Measurements from ENCODE around the gene IQCB1. TPM values are rescaled to one million over a fixed set of nuclear protein-coding genes. Genes with fewer than 3 reads are reported as not detected.

IQCB1 gene
- total RNA-seq, 2 donors from 2014 or later: 12.5 to 30.9 TPM

GRCh38 chr3:121835465-121835801 lies 573 bp upstream of the IQCB1 start:
- Histone ChIP-seq H3K27me3 (no peaks in the 10 kb centered on the region), H3K36me3 (replicated peaks in 1 of 2; ENCODE audit: insufficient read depth in 1 of 2, low read depth in 2 of 2) (no peaks in the 10 kb centered on the region), H3K27ac (peak overlapping the region; percentile 74 to 88 (median 82)), H3K4me1 (peaks cover 35% of the 10 kb centered on the region), H3K9me3 (no peaks in the 10 kb centered on the region), H3K4me3 (peak overlapping the region; percentile 33 to 84)
- TF ChIP-seq CTCF (IDR thresholded peaks at IDR 0.05) (no peak), POLR2A (IDR thresholded peaks at IDR 0.05) (no peak)
- 0 to 1% methylated on average over 11 of the region's 11 CpGs for WGBS, 2 donors
- ATAC-seq (peak; percentile 17), DNase-seq (peak in 1 of 4 donors; percentile 20)
- intact Hi-C loops (cut with DNase I): no loop called here

GRCh38 chr3:121834157-121834670 lies 646 bp downstream of the IQCB1 start:
- 1 to 3% methylated on average over 15 of the region's 15 CpGs for WGBS, 2 donors
- H3K4me1 ChIP-seq: peaks cover 35% of the 10 kb centered on the region
- intact Hi-C loops (cut with DNase I): no loop called here
- DNase-seq (peak in 3 of 4 donors; percentile 23 to 26 (median 25)), ATAC-seq (peak; percentile 3)
- TF ChIP-seq POLR2A (IDR thresholded peaks at IDR 0.05): no peak
- TF ChIP-seq CTCF (IDR thresholded peaks at IDR 0.05): no peak
- H3K27me3 ChIP-seq: no peaks in the 10 kb centered on the region
- no peaks in the 10 kb centered on the region for H3K36me3 ChIP-seq (replicated peaks in 1 of 2; ENCODE audit: insufficient read depth in 1 of 2, low read depth in 2 of 2)
- H3K9me3 ChIP-seq: no peaks in the 10 kb centered on the region
- peak overlapping the region; percentile 33 to 84 for H3K4me3 ChIP-seq
- H3K27ac ChIP-seq: peak overlapping the region; percentile 66 to 88 (median 77)

GRCh38 chr3:121822973-121823372 lies 11.9 kb downstream of the IQCB1 start:
- intact Hi-C loops (cut with DNase I): no loop called here
- Histone ChIP-seq H3K36me3 (replicated peaks in 1 of 2; ENCODE audit: insufficient read depth in 1 of 2, low read depth in 2 of 2) (peaks cover 3 to 16% of the 10 kb centered on the region in 2 donors), H3K27me3 (no peaks in the 10 kb centered on the region), H3K27ac (no peak overlapping the region), H3K4me3 (no peak overlapping the region), H3K9me3 (no peaks in the 10 kb centered on the region), H3K4me1 (no peaks in the 10 kb centered on the region)
- no peak for ATAC-seq
- no peak for TF ChIP-seq CTCF (IDR thresholded peaks at IDR 0.05)
- WGBS, 2 donors: 76 to 97% methylated on average over 1 of the region's 1 CpG
- no peak for DNase-seq

- ATAC-seq: no peak
- Histone ChIP-seq H3K4me3 (no peak overlapping the region), H3K27me3 (no peaks in the 10 kb centered on the region), H3K36me3 (replicated peaks in 1 of 2; ENCODE audit: insufficient read depth in 1 of 2, low read depth in 2 of 2) (peaks cover 3 to 20% of the 10 kb centered on the region in 2 donors), H3K9me3 (no peaks in the 10 kb centered on the region), H3K27ac (no peak overlapping the region), H3K4me1 (no peaks in the 10 kb centered on the region)
- no peak for DNase-seq
- intact Hi-C loops (cut with DNase I): no loop called here
- 78% methylated on average over 2 of the region's 2 CpGs for WGBS, 2 donors
- TF ChIP-seq CTCF (IDR thresholded peaks at IDR 0.05) (no peak), POLR2A (IDR thresholded peaks at IDR 0.05) (no peak)
Measured at GRCh38 chr3:121821421-121822199, 13.2 kb downstream of the IQCB1 start.

- Histone ChIP-seq H3K36me3 (replicated peaks in 1 of 2; ENCODE audit: insufficient read depth in 1 of 2, low read depth in 2 of 2) (peaks cover 3 to 14% of the 10 kb centered on the region in 2 donors), H3K27me3 (no peaks in the 10 kb centered on the region), H3K4me3 (no peak overlapping the region), H3K4me1 (no peaks in the 10 kb centered on the region), H3K27ac (no peak overlapping the region), H3K9me3 (no peaks in the 10 kb centered on the region)
- intact Hi-C loops (cut with DNase I): no loop called here
- WGBS, 2 donors: 95% methylated on average over 3 of the region's 3 CpGs
- DNase-seq (no peak), ATAC-seq (no peak)
- TF ChIP-seq POLR2A (IDR thresholded peaks at IDR 0.05) (no peak), CTCF (IDR thresholded peaks at IDR 0.05) (no peak)
Measured at GRCh38 chr3:121819236-121819635, 15.6 kb downstream of the IQCB1 start.
